ENCODE results near the gene NUDT4. TPM values are rescaled to one million over a fixed set of nuclear protein-coding genes. Genes with fewer than 3 reads are reported as not detected.

The NUDT4 gene
- total and polyA plus RNA-seq, 3 donors from 2014 or later: 40.5 to 78.0 (median 42.6) TPM

- 50 to 54% methylated on average over 4 of the region's 4 CpGs for WGBS, 2 donors
- TF ChIP-seq POLR2A (IDR thresholded peaks at IDR 0.05) (no peak), CTCF (IDR thresholded peaks at IDR 0.05) (no peak)
- H3K9me3 ChIP-seq: no peaks in the 10 kb centered on the region
- intact Hi-C loops (cut with DNase I; ENCODE audit: low total_unique reads): no loop called here
- H3K4me3 ChIP-seq: no peak overlapping the region
- no peak overlapping the region for H3K27ac ChIP-seq
- H3K4me1 ChIP-seq: no peaks in the 10 kb centered on the region
- no peak for DNase-seq
- no peaks in the 10 kb centered on the region for H3K27me3 ChIP-seq
- H3K36me3 ChIP-seq (ENCODE audit: low read depth, missing control alignments): no peaks in the 10 kb centered on the region
These were observed 41.4 kb upstream of the NUDT4 start for GRCh38 chr12:93336291-93336741.

DNA sequence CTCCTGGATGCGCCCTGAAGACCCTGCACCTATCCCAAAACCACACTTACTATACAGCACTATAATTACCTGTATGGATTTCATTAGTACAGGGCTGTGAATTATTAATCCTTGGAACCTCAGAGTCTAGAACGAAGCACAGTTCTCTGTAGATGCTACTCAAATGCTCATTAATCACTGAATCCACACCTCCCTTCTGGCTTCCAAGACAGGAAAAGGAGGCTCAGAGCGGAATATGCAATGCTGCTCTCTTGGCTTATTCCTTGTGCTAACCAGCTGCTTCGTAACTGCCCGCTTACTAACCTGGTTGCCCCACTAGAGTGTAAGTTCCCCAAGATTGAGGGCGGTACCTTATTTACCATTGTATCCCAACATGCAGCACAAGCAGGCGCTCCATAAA lies 39.1 kb upstream of the NUDT4 start:
- Histone ChIP-seq H3K27ac (no peak overlapping the region), H3K4me3 (no peak overlapping the region), H3K36me3 (ENCODE audit: low read depth, missing control alignments) (no peaks in the 10 kb centered on the region), H3K9me3 (no peaks in the 10 kb centered on the region), H3K4me1 (no peaks in the 10 kb centered on the region), H3K27me3 (no peaks in the 10 kb centered on the region)
- no peak for DNase-seq
- intact Hi-C loops (cut with DNase I; ENCODE audit: low total_unique reads): no loop called here
- WGBS, 2 donors: 92 to 97% methylated on average over 7 of the region's 7 CpGs
- TF ChIP-seq POLR2A (IDR thresholded peaks at IDR 0.05) (no peak), CTCF (IDR thresholded peaks at IDR 0.05) (no peak)

- no peaks in the 10 kb centered on the region for H3K36me3 ChIP-seq (ENCODE audit: low read depth, missing control alignments)
- DNase-seq: no peak
- TF ChIP-seq POLR2A (IDR thresholded peaks at IDR 0.05) (no peak), CTCF (IDR thresholded peaks at IDR 0.05) (no peak)
- H3K4me1 ChIP-seq: no peaks in the 10 kb centered on the region
- H3K4me3 ChIP-seq: no peak overlapping the region
- H3K9me3 ChIP-seq: no peaks in the 10 kb centered on the region
- H3K27me3 ChIP-seq: no peaks in the 10 kb centered on the region
- no peak overlapping the region for H3K27ac ChIP-seq
- intact Hi-C loops (cut with DNase I; ENCODE audit: low total_unique reads): no loop called here
- 90 to 96% methylated on average over 4 of the region's 4 CpGs for WGBS, 2 donors
These were observed 38.0 kb upstream of the NUDT4 start for GRCh38 chr12:93339695-93340094.

GRCh38 chr12:93341409-93342049 lies 36.2 kb upstream of the NUDT4 start:
- WGBS, 2 donors: 55 to 78% methylated on average over 3 of the region's 3 CpGs
- H3K27me3 ChIP-seq: no peaks in the 10 kb centered on the region
- H3K4me3 ChIP-seq: no peak overlapping the region
- no peak for DNase-seq
- H3K36me3 ChIP-seq (ENCODE audit: low read depth, missing control alignments): no peaks in the 10 kb centered on the region
- TF ChIP-seq POLR2A (IDR thresholded peaks at IDR 0.05) (no peak), CTCF (IDR thresholded peaks at IDR 0.05) (no peak)
- intact Hi-C loops (cut with DNase I; ENCODE audit: low total_unique reads): no loop called here
- H3K27ac ChIP-seq: no peak overlapping the region
- no peaks in the 10 kb centered on the region for H3K4me1 ChIP-seq
- no peaks in the 10 kb centered on the region for H3K9me3 ChIP-seq

Measured in testis (tissue), 3 donors.